ENCODE results near the gene FERMT1.

The FERMT1 gene

DNA sequence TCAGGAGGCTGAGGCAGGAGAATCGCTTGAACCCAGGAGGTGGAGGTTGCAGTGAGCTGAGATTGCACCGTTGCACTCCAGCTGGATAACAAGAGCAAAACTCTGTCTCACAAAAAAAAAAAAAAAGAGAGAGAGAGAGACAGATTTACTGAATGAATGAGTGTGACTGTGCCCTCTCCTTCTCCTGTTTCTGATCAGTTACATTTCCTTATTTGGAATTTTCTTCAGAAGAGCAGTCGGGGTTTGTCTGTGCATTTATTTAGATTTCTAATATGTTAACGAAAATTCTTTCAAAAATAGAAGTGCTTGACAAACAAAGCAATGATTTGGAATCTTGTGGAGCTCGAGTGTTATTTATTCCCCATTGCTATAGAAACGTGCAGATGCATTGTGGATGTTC lies 62.6 kb downstream of the FERMT1 start:
- Histone ChIP-seq H3K27ac (ENCODE audit: low read length) (no peak overlapping the region), H3K4me1 (ENCODE audit: low read length) (0 out of 2 replicates have a peak, but pooled peaks cover 10% of the 10 kb centered on the region), H3K79me2 (ENCODE audit: low read length) (no peaks in the 10 kb centered on the region)

DNA sequence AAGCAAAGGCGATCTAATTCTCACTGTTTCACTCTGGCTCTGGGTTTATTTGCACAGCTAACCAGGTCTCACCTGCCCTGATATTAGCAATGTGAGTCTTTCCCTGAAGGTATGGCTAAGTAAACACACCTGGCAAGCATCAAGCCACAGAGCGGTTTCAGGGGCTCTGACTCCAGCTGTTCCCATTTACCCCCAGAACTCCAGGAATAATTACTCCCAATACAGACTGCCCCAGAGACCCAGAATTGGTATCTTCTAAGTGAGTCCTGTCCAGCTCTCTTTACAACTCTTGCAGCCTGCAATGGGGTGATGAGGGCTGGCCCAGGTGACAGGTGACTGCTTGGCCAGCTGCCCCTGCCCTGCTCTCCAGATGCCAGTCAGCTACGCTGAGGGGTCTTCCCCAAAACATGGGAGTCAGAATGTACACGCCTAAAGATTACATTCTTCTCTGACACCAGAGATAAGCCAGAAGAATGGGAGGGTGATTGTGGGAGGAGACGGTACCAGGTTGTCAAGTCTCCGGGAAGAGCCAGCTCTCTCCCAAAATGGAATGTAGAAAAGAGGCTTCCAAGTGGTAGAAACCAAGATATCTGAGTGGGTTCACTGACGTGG lies 64.0 kb downstream of the FERMT1 start:
- no peak overlapping the region for H2AFZ ChIP-seq (ENCODE audit: low read length)
- no peak overlapping the region for H3K9ac ChIP-seq (ENCODE audit: low read length)
- no peaks in the 10 kb centered on the region for H3K9me2 ChIP-seq (replicated peaks; ENCODE audit: insufficient read depth, low read length)
- TF ChIP-seq EZH2phosphoT487 (IDR thresholded peaks at IDR 0.05; ENCODE audit: low read length) = no peak
- TF ChIP-seq, protein P1, sequence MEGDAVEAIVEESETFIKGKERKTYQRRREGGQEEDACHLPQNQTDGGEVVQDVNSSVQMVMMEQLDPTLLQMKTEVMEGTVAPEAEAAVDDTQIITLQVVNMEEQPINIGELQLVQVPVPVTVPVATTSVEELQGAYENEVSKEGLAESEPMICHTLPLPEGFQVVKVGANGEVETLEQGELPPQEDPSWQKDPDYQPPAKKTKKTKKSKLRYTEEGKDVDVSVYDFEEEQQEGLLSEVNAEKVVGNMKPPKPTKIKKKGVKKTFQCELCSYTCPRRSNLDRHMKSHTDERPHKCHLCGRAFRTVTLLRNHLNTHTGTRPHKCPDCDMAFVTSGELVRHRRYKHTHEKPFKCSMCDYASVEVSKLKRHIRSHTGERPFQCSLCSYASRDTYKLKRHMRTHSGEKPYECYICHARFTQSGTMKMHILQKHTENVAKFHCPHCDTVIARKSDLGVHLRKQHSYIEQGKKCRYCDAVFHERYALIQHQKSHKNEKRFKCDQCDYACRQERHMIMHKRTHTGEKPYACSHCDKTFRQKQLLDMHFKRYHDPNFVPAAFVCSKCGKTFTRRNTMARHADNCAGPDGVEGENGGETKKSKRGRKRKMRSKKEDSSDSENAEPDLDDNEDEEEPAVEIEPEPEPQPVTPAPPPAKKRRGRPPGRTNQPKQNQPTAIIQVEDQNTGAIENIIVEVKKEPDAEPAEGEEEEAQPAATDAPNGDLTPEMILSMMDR (IDR thresholded peaks at IDR 0.05; ENCODE audit: low read length) = no peak
- TF ChIP-seq EZH2 (optimal IDR thresholded peaks at IDR 0.05; ENCODE audit: low read depth, low read length) = no peak
- no peak overlapping the region for H3K4me2 ChIP-seq (ENCODE audit: low read depth, low read length)
- H3K36me3 ChIP-seq (replicated peaks; ENCODE audit: insufficient read depth, low read length) = no peaks in the 10 kb centered on the region
- no peaks in the 10 kb centered on the region for H3K9me3 ChIP-seq (replicated peaks; ENCODE audit: insufficient read depth, low read length)
- 0 out of 2 replicates have a peak, but pooled peaks cover 10% of the 10 kb centered on the region for H3K4me1 ChIP-seq (ENCODE audit: low read length)
- no peaks in the 10 kb centered on the region for H3K27me3 ChIP-seq (replicated peaks; ENCODE audit: insufficient read depth, low read length)
- no peaks in the 10 kb centered on the region for H3K79me2 ChIP-seq (ENCODE audit: low read length)
- no peak overlapping the region for H3K4me3 ChIP-seq (ENCODE audit: low read length)
- peaks cover 5% of the 10 kb centered on the region; the same call in 1 of the 2 replicates for H3F3A ChIP-seq (ENCODE audit: insufficient read depth, low read length)
- DNase-seq = no peak
- no peak overlapping the region for H3K27ac ChIP-seq (ENCODE audit: low read length)
- H4K20me1 ChIP-seq (ENCODE audit: insufficient read depth, low read length) = no peaks in the 10 kb centered on the region

More for the DNA sequence above, 62.6 kb downstream of the FERMT1 start:
- no peaks in the 10 kb centered on the region for H3K9me2 ChIP-seq (replicated peaks; ENCODE audit: insufficient read depth, low read length)
- TF ChIP-seq, protein P1 (IDR thresholded peaks at IDR 0.05; ENCODE audit: low read length) = no peak
- TF ChIP-seq EZH2 (optimal IDR thresholded peaks at IDR 0.05; ENCODE audit: low read depth, low read length) (no peak), EZH2phosphoT487 (IDR thresholded peaks at IDR 0.05; ENCODE audit: low read length) (no peak)
- H4K20me1 ChIP-seq (ENCODE audit: insufficient read depth, low read length) = no peaks in the 10 kb centered on the region
- H3K36me3 ChIP-seq (replicated peaks; ENCODE audit: insufficient read depth, low read length) = no peaks in the 10 kb centered on the region
- H3K4me2 ChIP-seq (ENCODE audit: low read depth, low read length) = no peak overlapping the region
- H3F3A ChIP-seq (ENCODE audit: insufficient read depth, low read length) = peaks cover 5% of the 10 kb centered on the region; the same call in 1 of the 2 replicates
- H3K27me3 ChIP-seq (replicated peaks; ENCODE audit: insufficient read depth, low read length) = no peaks in the 10 kb centered on the region
- H3K9me3 ChIP-seq (replicated peaks; ENCODE audit: insufficient read depth, low read length) = no peaks in the 10 kb centered on the region
- no peak overlapping the region for H3K4me3 ChIP-seq (ENCODE audit: low read length)
- H2AFZ ChIP-seq (ENCODE audit: low read length) = no peak overlapping the region
- H3K9ac ChIP-seq (ENCODE audit: low read length) = no peak overlapping the region
- no peak for DNase-seq

DNA sequence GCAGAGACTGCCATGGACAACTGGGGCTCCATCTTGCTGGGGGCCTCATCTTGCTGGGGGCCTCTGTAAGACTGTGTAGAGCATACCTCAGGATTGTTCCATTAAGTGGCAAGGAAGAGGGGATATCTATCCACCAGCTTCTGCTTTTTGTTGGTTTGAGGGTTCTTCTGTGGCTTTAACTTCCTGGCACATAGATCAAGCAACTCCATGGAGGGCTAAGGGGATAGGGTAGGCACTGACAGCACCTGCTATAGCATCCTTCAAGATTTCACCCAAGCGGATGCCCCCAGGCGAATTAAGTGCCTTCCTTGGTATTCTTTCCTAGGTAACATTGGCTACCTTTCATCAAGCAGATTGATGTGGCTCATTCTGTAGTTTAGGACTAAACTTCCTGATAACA lies 65.1 kb downstream of the FERMT1 start:
- TF ChIP-seq EZH2phosphoT487 (IDR thresholded peaks at IDR 0.05; ENCODE audit: low read length) (no peak), EZH2 (optimal IDR thresholded peaks at IDR 0.05; ENCODE audit: low read depth, low read length) (no peak)
- TF ChIP-seq, protein P1 (IDR thresholded peaks at IDR 0.05; ENCODE audit: low read length) = no peak
- Histone ChIP-seq H3K4me3 (ENCODE audit: low read length) (no peak overlapping the region), H3K9me3 (replicated peaks; ENCODE audit: insufficient read depth, low read length) (no peaks in the 10 kb centered on the region), H3F3A (ENCODE audit: insufficient read depth, low read length) (peaks cover 5% of the 10 kb centered on the region; the same call in 1 of the 2 replicates), H3K4me1 (ENCODE audit: low read length) (0 out of 2 replicates have a peak, but pooled peaks cover 10% of the 10 kb centered on the region), H4K20me1 (ENCODE audit: insufficient read depth, low read length) (no peaks in the 10 kb centered on the region), H3K9me2 (replicated peaks; ENCODE audit: insufficient read depth, low read length) (no peaks in the 10 kb centered on the region), H2AFZ (ENCODE audit: low read length) (no peak overlapping the region), H3K79me2 (ENCODE audit: low read length) (no peaks in the 10 kb centered on the region), H3K36me3 (replicated peaks; ENCODE audit: insufficient read depth, low read length) (no peaks in the 10 kb centered on the region), H3K9ac (ENCODE audit: low read length) (no peak overlapping the region), H3K27me3 (replicated peaks; ENCODE audit: insufficient read depth, low read length) (no peaks in the 10 kb centered on the region), H3K27ac (ENCODE audit: low read length) (no peak overlapping the region), H3K4me2 (ENCODE audit: low read depth, low read length) (no peak overlapping the region)
- no peak for DNase-seq
